HepG2 (cell line): ENCODE results near the gene AXIN1. TPM values are rescaled to one million over a fixed set of nuclear protein-coding genes. Genes with fewer than 3 reads are reported as not detected.

Source experiments
- E2F5 ChIP-seq: sonication (generic); formaldehyde crosslinking; conservative IDR thresholded peaks from 2 replicates; pipeline ENCODE4 v1.4.0; 2020; ENCODE audit warnings: missing genetic modification reagents
- FOSL1 ChIP-seq: sonication (generic); formaldehyde crosslinking; IDR thresholded peaks from 2 replicates; pipeline ENCODE4 v1.9.0; 2021; ENCODE audit warnings: missing genetic modification reagents, borderline replicate concordance
- GRHL1 ChIP-seq: sonication (generic); formaldehyde crosslinking; conservative IDR thresholded peaks from 2 replicates; pipeline ENCODE4 v1.8.0; 2022; ENCODE audit warnings: missing genetic modification reagents
- MAZ ChIP-seq, 2 experiments: sonication (generic) in 1 of 2; formaldehyde crosslinking in 1 of 2; IDR thresholded peaks; 2 replicates each; pipeline versions ENCODE4 v1.5.0 to v1.6.1; 2012 to 2020; ENCODE audit warnings: low read depth in 2 of 2, mild to moderate bottlenecking in 2 of 2, borderline replicate concordance in 1 of 2, improper control_type of control experiment in 1 of 2, low read length in 1 of 2, missing genetic modification reagents in 1 of 2, moderate library complexity in 1 of 2
- PCBP1 ChIP-seq: fragments of 200-400 bp; formaldehyde crosslinking; IDR thresholded peaks from 2 replicates; pipeline ENCODE4 v1.6.1; 2017; ENCODE audit warnings: mild to moderate bottlenecking, low read depth, low read length, borderline replicate concordance
- PLRG1 ChIP-seq: fragments of 450-650 bp; conservative IDR thresholded peaks from 2 replicates; pipeline ENCODE4 v1.6.1; 2016
- RBFOX2 ChIP-seq: fragments of 200-400 bp; formaldehyde crosslinking; IDR thresholded peaks from 2 replicates; pipeline ENCODE4 v1.6.1; 2017; ENCODE audit warnings: low read depth, mild to moderate bottlenecking, low read length
- SMARCC2 ChIP-seq: fragments of 450-650 bp; IDR thresholded peaks from 2 replicates; pipeline ENCODE4 v1.6.1; 2017; ENCODE audit warnings: antibody characterized with exemption, mild to moderate bottlenecking
- SOX5 ChIP-seq: IDR thresholded peaks from 2 replicates; pipeline ENCODE4 v1.6.1; 2016; ENCODE audit warnings: borderline replicate concordance
- ZFP41 ChIP-seq: sonication (generic); formaldehyde crosslinking; IDR thresholded peaks from 2 replicates; pipeline ENCODE4 v1.4.0; 2020; ENCODE audit warnings: mild to moderate bottlenecking, missing genetic modification reagents, borderline replicate concordance
- ZNF143 ChIP-seq: sonication (generic); formaldehyde crosslinking; IDR thresholded peaks from 2 replicates; pipeline ENCODE4 v1.4.0; 2020; ENCODE audit warnings: missing genetic modification reagents
- ZNF275 ChIP-seq: sonication (generic); formaldehyde crosslinking; IDR thresholded peaks from 2 replicates; pipeline ENCODE4 v1.8.0; 2022; ENCODE audit warnings: missing genetic modification reagents, mild to moderate bottlenecking, inconsistent platforms, borderline replicate concordance
- ZNF567 ChIP-seq: sonication (generic); formaldehyde crosslinking; IDR thresholded peaks from 2 replicates; pipeline ENCODE4 v1.8.1; 2023; ENCODE audit warnings: mild to moderate bottlenecking, missing genetic modification reagents, borderline replicate concordance
- polyA plus RNA-seq, 8 experiments: library from polyadenylated mRNA; depleted of rRNA in 3 of 8; stranded (reverse) in 7 of 8; unstranded in 1 of 8; fragments of >200 nt; fragmentation: Illumina TruSeq in 4 of 8; extraction: Trizol in 4 of 8; gene quantifications; 2 replicates each; pipeline versions ENCODE4 v1.2.1 to v1.2.3, GENCODE V29; 2011 to 2016; ENCODE audit warnings: low read depth in 4 of 8, missing spikeins in 1 of 8, mixed read lengths in 1 of 8; ENCODE audit not compliant: insufficient read depth in 1 of 8
- total RNA-seq, 5 experiments: library from RNA; depleted of rRNA; stranded (reverse); fragments of >200 nt; fragmentation: Illumina TruSeq; extraction: Trizol; gene quantifications; 2 replicates each; pipeline ENCODE4 v1.2.3, GENCODE V29; 2016; ENCODE audit warnings: low read depth in 1 of 5
- TF ChIP-seq, protein P1 (sequence below): sonication (generic); formaldehyde crosslinking; IDR thresholded peaks from 2 replicates; pipeline ENCODE4 v1.4.0; 2020; ENCODE audit warnings: missing genetic modification reagents
- TF ChIP-seq, protein P2 (sequence below): sonication (generic); formaldehyde crosslinking; conservative IDR thresholded peaks from 2 replicates; pipeline ENCODE4 v1.4.0; 2020; ENCODE audit warnings: missing genetic modification reagents

The AXIN1 gene
- total and polyA plus RNA-seq, 2 of the 13 experiments (the other 11 are each of a cell fraction or from before 2014, with no cell fraction given), result 24.0 to 26.0 TPM

DNA sequence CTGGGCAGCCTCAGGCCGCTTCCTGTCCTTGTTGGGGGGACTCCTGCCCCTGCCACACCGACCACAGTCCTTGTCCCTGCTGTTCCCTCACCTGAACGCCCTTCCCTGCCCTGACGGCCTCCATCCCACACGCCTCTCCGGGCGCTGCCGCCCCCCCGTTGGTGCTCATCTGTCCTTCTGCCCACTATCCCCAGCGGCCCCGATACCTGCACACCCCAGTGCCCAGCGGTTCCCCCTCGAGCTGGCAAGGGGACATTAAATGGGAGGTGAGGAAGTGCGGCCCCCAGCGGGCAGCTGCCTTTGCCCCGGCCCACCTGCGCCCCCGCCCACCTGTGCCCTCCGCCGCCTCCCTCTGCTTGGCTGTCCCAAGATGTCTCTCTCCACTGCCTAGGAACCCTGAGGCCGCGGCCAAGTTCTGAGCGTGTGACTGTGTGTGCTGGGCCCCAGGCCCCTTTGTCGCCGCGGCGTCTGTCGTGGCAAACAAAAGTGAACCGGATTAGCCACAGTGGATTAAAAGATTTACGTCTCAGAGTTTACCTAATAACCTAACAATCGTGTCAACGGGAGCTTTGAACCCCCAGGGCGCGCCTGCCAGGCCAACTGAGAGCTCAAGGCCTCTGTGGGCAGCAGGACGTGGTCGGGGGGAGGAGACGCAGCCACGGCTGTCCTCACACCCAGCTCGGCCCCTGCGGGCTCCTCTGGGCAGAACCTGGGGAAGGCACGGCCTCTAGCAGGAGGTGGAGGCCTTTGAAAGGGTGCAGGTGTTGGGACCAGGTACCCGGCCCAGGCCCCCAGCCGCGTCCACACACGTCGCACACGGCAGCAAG, 7.6 kb upstream of the AXIN1 start (continued):
- TF ChIP-seq, protein P1, sequence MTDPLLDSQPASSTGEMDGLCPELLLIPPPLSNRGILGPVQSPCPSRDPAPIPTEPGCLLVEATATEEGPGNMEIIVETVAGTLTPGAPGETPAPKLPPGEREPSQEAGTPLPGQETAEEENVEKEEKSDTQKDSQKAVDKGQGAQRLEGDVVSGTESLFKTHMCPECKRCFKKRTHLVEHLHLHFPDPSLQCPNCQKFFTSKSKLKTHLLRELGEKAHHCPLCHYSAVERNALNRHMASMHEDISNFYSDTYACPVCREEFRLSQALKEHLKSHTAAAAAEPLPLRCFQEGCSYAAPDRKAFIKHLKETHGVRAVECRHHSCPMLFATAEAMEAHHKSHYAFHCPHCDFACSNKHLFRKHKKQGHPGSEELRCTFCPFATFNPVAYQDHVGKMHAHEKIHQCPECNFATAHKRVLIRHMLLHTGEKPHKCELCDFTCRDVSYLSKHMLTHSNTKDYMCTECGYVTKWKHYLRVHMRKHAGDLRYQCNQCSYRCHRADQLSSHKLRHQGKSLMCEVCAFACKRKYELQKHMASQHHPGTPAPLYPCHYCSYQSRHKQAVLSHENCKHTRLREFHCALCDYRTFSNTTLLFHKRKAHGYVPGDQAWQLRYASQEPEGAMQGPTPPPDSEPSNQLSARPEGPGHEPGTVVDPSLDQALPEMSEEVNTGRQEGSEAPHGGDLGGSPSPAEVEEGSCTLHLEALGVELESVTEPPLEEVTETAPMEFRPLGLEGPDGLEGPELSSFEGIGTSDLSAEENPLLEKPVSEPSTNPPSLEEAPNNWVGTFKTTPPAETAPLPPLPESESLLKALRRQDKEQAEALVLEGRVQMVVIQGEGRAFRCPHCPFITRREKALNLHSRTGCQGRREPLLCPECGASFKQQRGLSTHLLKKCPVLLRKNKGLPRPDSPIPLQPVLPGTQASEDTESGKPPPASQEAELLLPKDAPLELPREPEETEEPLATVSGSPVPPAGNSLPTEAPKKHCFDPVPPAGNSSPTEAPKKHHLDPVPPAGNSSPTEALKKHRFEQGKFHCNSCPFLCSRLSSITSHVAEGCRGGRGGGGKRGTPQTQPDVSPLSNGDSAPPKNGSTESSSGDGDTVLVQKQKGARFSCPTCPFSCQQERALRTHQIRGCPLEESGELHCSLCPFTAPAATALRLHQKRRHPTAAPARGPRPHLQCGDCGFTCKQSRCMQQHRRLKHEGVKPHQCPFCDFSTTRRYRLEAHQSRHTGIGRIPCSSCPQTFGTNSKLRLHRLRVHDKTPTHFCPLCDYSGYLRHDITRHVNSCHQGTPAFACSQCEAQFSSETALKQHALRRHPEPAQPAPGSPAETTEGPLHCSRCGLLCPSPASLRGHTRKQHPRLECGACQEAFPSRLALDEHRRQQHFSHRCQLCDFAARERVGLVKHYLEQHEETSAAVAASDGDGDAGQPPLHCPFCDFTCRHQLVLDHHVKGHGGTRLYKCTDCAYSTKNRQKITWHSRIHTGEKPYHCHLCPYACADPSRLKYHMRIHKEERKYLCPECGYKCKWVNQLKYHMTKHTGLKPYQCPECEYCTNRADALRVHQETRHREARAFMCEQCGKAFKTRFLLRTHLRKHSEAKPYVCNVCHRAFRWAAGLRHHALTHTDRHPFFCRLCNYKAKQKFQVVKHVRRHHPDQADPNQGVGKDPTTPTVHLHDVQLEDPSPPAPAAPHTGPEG (CRISPR knock-in tag), result no peak
- TF ChIP-seq FOSL1 (CRISPR knock-in tag) (no peak), MAZ (IDR thresholded peaks at IDR 0.05; ENCODE audit: borderline replicate concordance, low read depth, low read length) (no peak), MAZ (CRISPR knock-in tag; IDR thresholded peaks at IDR 0.05; ENCODE audit: low read depth) (no peak), SMARCC2 (no peak), ZNF567 (CRISPR knock-in tag) (peak; percentile 50; the same call in 1 of the 2 replicates), ZNF143 (no peak), RBFOX2 (0 out of 2 replicates have a peak, but pooled peaks have one; percentile 18), GRHL1 (no peak), ZFP41 (CRISPR knock-in tag) (0 out of 2 replicates have a peak, but pooled peaks have one; percentile 67), SOX5 (peak; percentile 55; the same call in 1 of the 2 replicates), ZNF275 (no peak), PLRG1 (no peak), E2F5 (CRISPR knock-in tag) (no peak), PCBP1 (no peak)
- TF ChIP-seq, protein P2, sequence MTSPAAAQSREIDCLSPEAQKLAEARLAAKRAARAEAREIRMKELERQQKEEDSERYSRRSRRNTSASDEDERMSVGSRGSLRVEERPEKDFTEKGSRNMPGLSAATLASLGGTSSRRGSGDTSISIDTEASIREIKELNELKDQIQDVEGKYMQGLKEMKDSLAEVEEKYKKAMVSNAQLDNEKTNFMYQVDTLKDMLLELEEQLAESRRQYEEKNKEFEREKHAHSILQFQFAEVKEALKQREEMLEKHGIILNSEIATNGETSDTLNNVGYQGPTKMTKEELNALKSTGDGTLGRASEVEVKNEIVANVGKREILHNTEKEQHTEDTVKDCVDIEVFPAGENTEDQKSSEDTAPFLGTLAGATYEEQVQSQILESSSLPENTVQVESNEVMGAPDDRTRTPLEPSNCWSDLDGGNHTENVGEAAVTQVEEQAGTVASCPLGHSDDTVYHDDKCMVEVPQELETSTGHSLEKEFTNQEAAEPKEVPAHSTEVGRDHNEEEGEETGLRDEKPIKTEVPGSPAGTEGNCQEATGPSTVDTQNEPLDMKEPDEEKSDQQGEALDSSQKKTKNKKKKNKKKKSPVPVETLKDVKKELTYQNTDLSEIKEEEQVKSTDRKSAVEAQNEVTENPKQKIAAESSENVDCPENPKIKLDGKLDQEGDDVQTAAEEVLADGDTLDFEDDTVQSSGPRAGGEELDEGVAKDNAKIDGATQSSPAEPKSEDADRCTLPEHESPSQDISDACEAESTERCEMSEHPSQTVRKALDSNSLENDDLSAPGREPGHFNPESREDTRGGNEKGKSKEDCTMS, result no peak
